HG03521 (cell line): ENCODE results near the gene C5orf24.
A peak's percentile ranks its signal among the peaks of the same experiment; 100 is the strongest.
"Not testable (repeated sequence)": the region's sequence is repeated elsewhere in the genome, so short reads cannot be mapped to it uniquely, and the experiment has no call there.

Source experiments
- ATAC-seq: cut with Tn5 transposase; IDR thresholded peaks from one replicate; pipeline ENCODE4 v1.9.1; 2021; ENCODE audit warnings: mild to moderate bottlenecking, moderate library complexity; ENCODE audit not compliant: unreplicated experiment

The C5orf24 gene

GRCh38 chr5:134856465-134856864, 10.7 kb downstream of the C5orf24 start:
- not testable (repeated sequence) for ATAC-seq

- ATAC-seq: no peak
Observed at GRCh38 chr5:134857401-134857800, 11.6 kb downstream of the C5orf24 start.

GRCh38 chr5:134864707-134865106, 18.9 kb downstream of the C5orf24 start:
- no peak for ATAC-seq

GRCh38 chr5:134873494-134873893, 27.7 kb downstream of the C5orf24 start:
- ATAC-seq: no peak

- ATAC-seq: peak; percentile 87
Observed at GRCh38 chr5:134873987-134874830, 28.4 kb downstream of the C5orf24 start, which contains the start of gene TXNDC15. Gene TXNDC15 (plus strand): TSS chr5:134874371. CDS start chr5:134874428, 57 bp downstream.

- peak; percentile 14 for ATAC-seq
Observed at GRCh38 chr5:134874831-134875655, 29.3 kb downstream of the C5orf24 start.

- no peak for ATAC-seq
Observed at GRCh38 chr5:134877159-134877558, 31.4 kb downstream of the C5orf24 start.

GRCh38 chr5:134878403-134878802, 32.6 kb downstream of the C5orf24 start:
- no peak for ATAC-seq

GRCh38 chr5:134879456-134879855, 33.7 kb downstream of the C5orf24 start:
- no peak for ATAC-seq

- not testable (repeated sequence) for ATAC-seq
Observed at GRCh38 chr5:134880937-134881336, 35.2 kb downstream of the C5orf24 start.

- not testable (repeated sequence) for ATAC-seq
Observed at GRCh38 chr5:134881711-134882110, 35.9 kb downstream of the C5orf24 start.

GRCh38 chr5:134887593-134888159, 41.9 kb downstream of the C5orf24 start:
- no peak for ATAC-seq

GRCh38 chr5:134889335-134889734, 43.6 kb downstream of the C5orf24 start:
- ATAC-seq: no peak

- no peak for ATAC-seq
Observed at GRCh38 chr5:134891473-134891872, 45.7 kb downstream of the C5orf24 start.

- ATAC-seq: no peak
Observed at GRCh38 chr5:134892282-134892681, 46.5 kb downstream of the C5orf24 start.

- no peak for ATAC-seq
Observed at GRCh38 chr5:134892926-134893325, 47.2 kb downstream of the C5orf24 start.

GRCh38 chr5:134893748-134894505, 48.2 kb downstream of the C5orf24 start:
- no peak for ATAC-seq

- ATAC-seq: peak; percentile 20
Observed at GRCh38 chr5:134902071-134902801, 56.5 kb downstream of the C5orf24 start.

- peak; percentile 73 for ATAC-seq
Observed at GRCh38 chr5:134904610-134905245, 59.0 kb downstream of the C5orf24 start, which contains the start of gene PCBD2. Gene PCBD2 (plus strand): TSS chr5:134905131. CDS start chr5:134905140, 9 bp downstream.
